Lung (tissue), 12 donors: Measurements from ENCODE around the gene ACSM6. TPM values are rescaled to one million over a fixed set of nuclear protein-coding genes. Genes with fewer than 3 reads are reported as not detected.

Experiments
- ATAC-seq: fragments of 200-7000 bp; cut with Tn5 transposase; one replicate; pipeline ENCODE4 v1.9.1; 2020; ENCODE audit warnings: moderate number of reproducible peaks; ENCODE audit not compliant: insufficient read depth, low FRiP score
- DNase-seq, 3 donors: peaks; one replicate each; pipeline ENCODE4 v3.0.0-alpha.2; 2013 to 2017
- H3K27ac ChIP-seq, 2 donors: one replicate each; pipeline ENCODE4 v1.5.1; 2013; ENCODE audit warnings: mild to moderate bottlenecking in 2 of 2, moderate library complexity in 2 of 2, control low read depth in 1 of 2, inconsistent platforms in 1 of 2, low read depth in 1 of 2, low read length in 1 of 2
- H3K27me3 ChIP-seq, 3 donors: one replicate each; pipeline ENCODE4 v1.5.1; 2013; ENCODE audit warnings: low read length in 2 of 3; ENCODE audit not compliant: control insufficient read depth in 3 of 3, insufficient read depth in 3 of 3
- H3K36me3 ChIP-seq, 4 donors: one replicate each; pipeline ENCODE4 v1.5.1; 2013; ENCODE audit warnings: low read length in 4 of 4, mild to moderate bottlenecking in 1 of 4, moderate library complexity in 1 of 4; ENCODE audit not compliant: control insufficient read depth in 4 of 4, insufficient read depth in 4 of 4
- H3K4me1 ChIP-seq, 5 donors: one replicate each; pipeline ENCODE4 v1.5.1; 2013; ENCODE audit warnings: low read length in 5 of 5, mild to moderate bottlenecking in 2 of 5, moderate library complexity in 1 of 5; ENCODE audit not compliant: control insufficient read depth in 5 of 5, insufficient read depth in 5 of 5
- H3K4me3 ChIP-seq: one replicate; pipeline ENCODE4 v1.5.1; 2013; ENCODE audit warnings: mild to moderate bottlenecking, control low read depth, moderate library complexity
- H3K9ac ChIP-seq, 2 donors: one replicate each; pipeline ENCODE4 v1.5.1; 2013; ENCODE audit warnings: low read length in 2 of 2, control low read depth in 1 of 2; ENCODE audit not compliant: insufficient read depth in 1 of 2
- H3K9me3 ChIP-seq, 4 donors: one replicate each; pipeline ENCODE4 v1.5.1; 2013; ENCODE audit warnings: low read length in 3 of 4, mild to moderate bottlenecking in 1 of 4, moderate library complexity in 1 of 4; ENCODE audit not compliant: control insufficient read depth in 4 of 4, insufficient read depth in 3 of 4
- CTCF ChIP-seq: IDR thresholded peaks from 2 replicates; pipeline ENCODE4 v1.5.1; 2012; ENCODE audit warnings: mild to moderate bottlenecking; ENCODE audit errors: control extremely low read depth, extremely low read depth
- WGBS, 2 donors: extraction: QIAGEN DNeasy Blood & Tissue Kit; methylation state at CpG; one replicate each; pipeline ENCODE4 v1.1.7; 2013; 5-methylcytosine and 5-hydroxymethylcytosine counted together
- polyA plus RNA-seq, 2 donors: library from polyadenylated mRNA; stranded (reverse); fragments of 200-250 nt; gene quantifications; one replicate each; pipeline ENCODE4 v1.2.1, GENCODE V29; 2013
- total RNA-seq, 2 donors: library from RNA; depleted of rRNA in 1 of 2; stranded (reverse); fragments of >200 nt in 1 of 2; gene quantifications; one replicate each; pipeline ENCODE4 v1.2.1, GENCODE V29; 2014 to 2021
- donor health status: control.
- donor health status: control.
- donor health status: Bipolar disorder and iron deficiency.
- donor health status: healthy.
- donor health status: DM: yes; HTN: yes; CAD: no.

Gene ACSM6
- total and polyA plus RNA-seq, 4 donors, result not detected

GRCh38 chr10:95244152-95244551, 50.1 kb downstream of the ACSM6 start:
- DNase-seq (no peak), ATAC-seq (no peak)
- no peak for TF ChIP-seq CTCF
- WGBS, 2 donors, result 86 to 91% methylated on average over 2 of the region's 2 CpGs
- no peaks in the 10 kb centered on the region for H3K9me3 ChIP-seq
- H3K27ac ChIP-seq, result no peak overlapping the region
- H3K4me1 ChIP-seq, result peaks cover 0 to 8% (median 4%) of the 10 kb centered on the region in 5 donors
- H3K4me3 ChIP-seq, result no peak overlapping the region
- H3K36me3 ChIP-seq, result peaks cover 8 to 40% (median 17%) of the 10 kb centered on the region in 4 donors
- H3K27me3 ChIP-seq, result no peaks in the 10 kb centered on the region
- no peak overlapping the region for H3K9ac ChIP-seq

- 53 to 69% methylated on average over 6 of the region's 6 CpGs for WGBS, 2 donors
- DNase-seq (no peak), ATAC-seq (no peak)
- Histone ChIP-seq H3K9me3 (no peaks in the 10 kb centered on the region), H3K27me3 (no peaks in the 10 kb centered on the region), H3K4me3 (no peak overlapping the region), H3K4me1 (peaks cover 0 to 14% (median 4%) of the 10 kb centered on the region in 5 donors), H3K36me3 (peaks cover 8 to 42% (median 14%) of the 10 kb centered on the region in 4 donors), H3K9ac (no peak overlapping the region), H3K27ac (no peak overlapping the region)
- no peak for TF ChIP-seq CTCF
Measured at GRCh38 chr10:95245425-95246055, 51.5 kb downstream of the ACSM6 start.

GRCh38 chr10:95246582-95247051, 52.6 kb downstream of the ACSM6 start:
- Histone ChIP-seq H3K9ac (no peak overlapping the region), H3K4me1 (peaks cover 0 to 20% (median 4%) of the 10 kb centered on the region in 5 donors), H3K27ac (no peak overlapping the region), H3K4me3 (no peak overlapping the region), H3K36me3 (peaks cover 8 to 35% (median 12%) of the 10 kb centered on the region in 4 donors), H3K27me3 (no peaks in the 10 kb centered on the region), H3K9me3 (no peaks in the 10 kb centered on the region)
- TF ChIP-seq CTCF, result peak; percentile 36
- peak; percentile 50 for ATAC-seq
- DNase-seq, result peak; percentile 64 to 81 (median 74)
- WGBS, 2 donors, result 5 to 13% methylated on average over 1 of the region's 1 CpG
